ENCODE measurements around the gene ERO1B.

ERO1B gene

GRCh38 chr1:236273358-236273757, 8.4 kb downstream of the ERO1B start:
- no peaks in the 10 kb centered on the region for H3K27me3 ChIP-seq (replicated peaks; ENCODE audit: control insufficient read depth, insufficient read depth, low read length)
- no peaks in the 10 kb centered on the region for H3K36me3 ChIP-seq (ENCODE audit: control insufficient read depth, insufficient read depth, low read length)
- no peak for TF ChIP-seq CTCF (IDR thresholded peaks at IDR 0.05; ENCODE audit: insufficient read depth, low read length, poor library complexity, severe bottlenecking)
- no peak for DNase-seq (ENCODE audit: extremely low read depth, insufficient read length)
- H3K4me3 ChIP-seq (replicated peaks; ENCODE audit: low read depth, low read length) = no peak overlapping the region

GRCh38 chr1:236269439-236269838, 12.3 kb downstream of the ERO1B start:
- DNase-seq (ENCODE audit: extremely low read depth, insufficient read length) = no peak
- Histone ChIP-seq H3K27me3 (replicated peaks; ENCODE audit: control insufficient read depth, insufficient read depth, low read length) (no peaks in the 10 kb centered on the region), H3K36me3 (ENCODE audit: control insufficient read depth, insufficient read depth, low read length) (no peaks in the 10 kb centered on the region; the same call in none of the 2 replicates), H3K4me3 (replicated peaks; ENCODE audit: low read depth, low read length) (no peak overlapping the region)
- no peak for TF ChIP-seq CTCF (IDR thresholded peaks at IDR 0.05; ENCODE audit: insufficient read depth, low read length, poor library complexity, severe bottlenecking)

GRCh38 chr1:236261898-236262297, 19.9 kb downstream of the ERO1B start:
- Histone ChIP-seq H3K27me3 (replicated peaks; ENCODE audit: control insufficient read depth, insufficient read depth, low read length) (no peaks in the 10 kb centered on the region), H3K36me3 (ENCODE audit: control insufficient read depth, insufficient read depth, low read length) (peaks cover 8% of the 10 kb centered on the region), H3K4me3 (replicated peaks; ENCODE audit: low read depth, low read length) (no peak overlapping the region)
- no peak for TF ChIP-seq CTCF (IDR thresholded peaks at IDR 0.05; ENCODE audit: insufficient read depth, low read length, poor library complexity, severe bottlenecking)
- no peak for DNase-seq (ENCODE audit: extremely low read depth, insufficient read length)

DNA sequence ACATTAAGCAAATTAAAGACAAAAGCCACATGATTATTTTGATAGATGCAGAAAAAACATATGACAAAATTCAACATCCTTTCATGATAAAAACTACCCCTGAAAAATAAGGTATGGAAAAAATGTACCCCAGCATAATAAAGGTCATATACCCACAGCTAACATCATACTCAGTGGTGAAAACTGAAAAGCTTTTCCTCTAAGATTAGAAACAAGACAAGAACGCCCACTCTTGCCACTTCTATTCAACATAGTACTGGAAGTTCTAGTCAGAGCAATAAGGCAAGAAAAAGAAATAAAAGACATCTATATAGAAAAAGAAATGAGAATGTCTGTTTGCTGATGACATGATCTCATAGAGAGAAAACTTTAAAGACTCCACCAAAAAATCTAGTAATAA, 20.7 kb downstream of the ERO1B start:
- Histone ChIP-seq H3K27me3 (replicated peaks; ENCODE audit: control insufficient read depth, insufficient read depth, low read length) (no peaks in the 10 kb centered on the region), H3K36me3 (ENCODE audit: control insufficient read depth, insufficient read depth, low read length) (peaks cover 11% of the 10 kb centered on the region), H3K4me3 (replicated peaks; ENCODE audit: low read depth, low read length) (no peak overlapping the region)
- TF ChIP-seq CTCF (IDR thresholded peaks at IDR 0.05; ENCODE audit: insufficient read depth, low read length, poor library complexity, severe bottlenecking) = no peak
- DNase-seq (ENCODE audit: extremely low read depth, insufficient read length) = no peak

GRCh38 chr1:236259043-236259442, 22.7 kb downstream of the ERO1B start:
- H3K27me3 ChIP-seq (replicated peaks; ENCODE audit: control insufficient read depth, insufficient read depth, low read length) = no peaks in the 10 kb centered on the region
- DNase-seq (ENCODE audit: extremely low read depth, insufficient read length) = no peak
- H3K36me3 ChIP-seq (ENCODE audit: control insufficient read depth, insufficient read depth, low read length) = peaks cover 13% of the 10 kb centered on the region
- TF ChIP-seq CTCF (IDR thresholded peaks at IDR 0.05; ENCODE audit: insufficient read depth, low read length, poor library complexity, severe bottlenecking) = no peak
- no peak overlapping the region for H3K4me3 ChIP-seq (replicated peaks; ENCODE audit: low read depth, low read length)

DNA sequence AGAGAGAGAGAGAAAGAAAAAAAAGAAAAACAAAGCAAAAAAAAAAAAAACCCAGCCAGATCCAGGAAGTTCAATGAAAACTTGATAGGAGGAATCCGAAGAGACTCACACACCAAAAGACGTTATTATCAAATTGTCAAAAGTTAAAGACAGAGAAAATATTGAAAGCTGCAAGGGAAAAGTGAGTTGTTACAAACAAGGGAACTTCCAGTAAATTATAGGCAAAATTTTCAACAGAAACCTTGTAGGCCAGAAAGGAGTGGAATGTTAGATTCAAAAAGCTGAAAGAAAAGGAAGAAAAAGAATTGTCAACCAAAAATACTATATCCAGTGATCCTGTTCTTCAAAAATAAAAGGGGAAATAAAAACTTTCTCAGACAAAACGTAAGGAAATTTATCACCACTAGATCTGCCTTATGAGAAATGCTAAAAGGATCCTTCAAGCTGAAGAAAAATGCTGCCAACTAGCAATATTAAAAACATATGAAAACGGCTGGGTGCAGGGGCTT, 23.6 kb downstream of the ERO1B start:
- no peak overlapping the region for H3K4me3 ChIP-seq (replicated peaks; ENCODE audit: low read depth, low read length)
- H3K36me3 ChIP-seq (ENCODE audit: control insufficient read depth, insufficient read depth, low read length) = peaks cover 13% of the 10 kb centered on the region
- DNase-seq (ENCODE audit: extremely low read depth, insufficient read length) = no peak
- TF ChIP-seq CTCF (IDR thresholded peaks at IDR 0.05; ENCODE audit: insufficient read depth, low read length, poor library complexity, severe bottlenecking) = no peak
- no peaks in the 10 kb centered on the region for H3K27me3 ChIP-seq (replicated peaks; ENCODE audit: control insufficient read depth, insufficient read depth, low read length)
